ACHN (cell line): ENCODE measurements around the gene RANBP17.
"Not testable (repeated sequence)": the region's sequence is repeated elsewhere in the genome, so short reads cannot be mapped to it uniquely, and the experiment has no call there.

Source experiments
- DNase-seq: peaks from one replicate; pipeline ENCODE4 v3.0.0-alpha.2; 2015
- in situ Hi-C: cut with HindIII; loops from 2 replicates; pipeline ENCODE4 v1.10.0; 2017; ENCODE audit warnings: low sequenced_read_pairs, low pct_ligation_motif_present, low pct_unique_long_range_greater_than_20kb

RANBP17 gene

DNA sequence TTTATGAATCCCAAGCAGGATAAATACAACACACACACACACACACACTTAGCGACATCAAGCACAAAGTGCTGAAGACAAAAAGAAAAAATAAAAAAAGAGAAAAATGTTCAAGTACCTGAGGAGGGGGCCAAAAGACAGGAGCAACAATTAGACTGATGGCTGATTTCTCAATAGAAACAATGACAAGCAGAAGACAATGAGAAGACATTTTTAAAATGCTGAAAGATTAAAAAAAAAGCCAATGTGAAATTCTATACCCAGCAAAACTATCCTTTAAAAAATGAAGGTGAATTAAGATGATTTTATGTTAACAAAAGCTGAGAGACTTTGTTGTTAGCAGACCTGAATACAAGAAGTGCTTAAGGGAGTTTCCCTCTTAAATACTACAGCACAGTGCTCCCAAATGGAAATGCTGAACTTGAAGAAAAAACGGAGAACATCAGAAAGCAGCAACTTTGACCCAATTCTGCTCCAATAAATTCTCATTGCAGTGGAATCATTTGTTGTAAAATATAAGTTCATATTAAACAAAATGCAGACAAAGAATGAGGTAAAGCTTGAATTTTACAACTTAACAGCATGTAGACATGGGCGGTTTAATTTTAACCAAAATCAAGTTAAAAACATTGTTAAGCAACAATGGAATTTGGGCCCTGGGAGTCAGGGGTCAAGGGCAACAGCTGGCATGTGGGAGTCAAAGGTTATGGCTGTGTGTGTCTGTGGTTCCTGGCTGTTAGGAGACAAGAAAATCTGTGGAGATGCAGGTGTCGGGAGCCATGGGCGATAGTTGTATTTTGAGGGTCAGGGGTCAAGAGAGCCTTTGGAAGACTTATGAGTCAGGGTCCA is 776 bp upstream of the RANBP17 start:
- peak; percentile 2 for DNase-seq

DNA sequence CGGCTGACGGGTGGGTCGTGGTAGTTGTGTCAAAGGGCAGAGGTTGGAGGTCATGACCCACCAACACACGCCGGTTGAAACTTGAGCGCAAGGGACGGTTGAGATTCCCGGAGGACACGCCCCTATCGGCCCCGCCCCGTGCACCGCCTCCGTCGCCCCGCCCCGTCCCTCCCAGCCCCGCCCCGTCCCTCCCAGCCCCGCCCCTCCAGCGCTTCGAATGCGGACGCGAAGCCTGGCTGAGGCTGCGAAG is 226 bp upstream of the RANBP17 start:
- in situ Hi-C loops = no loop called here
- DNase-seq = no peak

More for the DNA sequence above, 776 bp upstream of the RANBP17 start:
- in situ Hi-C loops = no loop called here

DNA sequence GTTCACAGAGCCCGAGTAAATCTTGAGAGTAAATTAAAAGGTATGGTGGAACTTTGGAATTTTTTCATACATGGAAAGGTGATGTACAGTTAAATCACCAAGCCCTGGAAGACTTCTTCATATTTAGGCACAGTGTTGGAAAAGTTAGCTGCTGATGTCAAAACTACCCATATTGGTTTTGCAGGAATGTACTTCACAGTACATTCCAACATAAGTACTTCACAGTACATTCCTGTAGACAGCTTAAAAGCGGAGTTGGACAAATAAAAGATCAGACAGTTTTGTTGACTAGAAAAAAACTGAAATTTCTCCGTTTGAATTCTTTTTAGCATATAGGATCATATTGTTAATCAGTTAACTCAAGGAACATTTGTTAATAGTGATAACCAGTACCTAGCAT is 1.8 kb downstream of the RANBP17 start:
- in situ Hi-C loops = no loop called here
- no peak for DNase-seq

DNA sequence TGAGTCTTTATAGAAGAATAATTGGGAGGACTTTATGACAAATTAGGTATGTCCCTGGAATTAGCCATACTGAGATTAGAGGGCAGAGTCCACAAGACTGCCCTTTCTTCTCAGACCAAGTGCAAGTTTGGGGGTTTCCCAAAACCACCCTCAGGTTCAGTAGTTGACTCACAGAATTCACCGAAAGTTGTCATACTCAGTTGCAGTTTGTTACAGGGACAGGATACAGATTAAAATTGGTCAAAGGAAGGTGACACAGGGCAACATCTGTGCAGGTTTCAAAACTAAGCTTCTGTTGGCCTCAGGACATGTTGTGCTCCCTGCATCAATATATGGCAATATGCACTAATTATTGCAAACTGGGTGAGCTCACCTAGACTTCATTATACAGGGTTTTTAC is 3.8 kb downstream of the RANBP17 start:
- DNase-seq = no peak
- in situ Hi-C loops = no loop called here

DNA sequence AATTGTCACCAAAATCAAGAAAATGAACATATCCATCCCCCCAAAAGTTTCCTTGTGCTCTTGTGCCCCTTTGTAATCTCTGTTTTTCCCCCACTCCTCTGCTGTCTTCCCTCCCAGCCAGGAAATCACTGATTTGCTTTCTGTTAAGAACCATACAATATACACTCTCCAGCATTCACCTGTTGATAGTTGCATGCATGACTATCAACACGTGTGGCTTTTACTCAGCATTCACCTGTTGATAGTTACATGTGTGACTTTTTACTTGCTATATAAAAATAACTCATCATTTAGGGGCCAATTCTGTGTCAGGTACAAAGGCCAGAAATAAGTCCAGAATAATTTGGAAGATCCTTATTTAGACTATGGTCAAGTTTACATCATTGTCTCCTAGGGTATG is 6.0 kb downstream of the RANBP17 start:
- in situ Hi-C loops = no loop called here
- no peak for DNase-seq

DNA sequence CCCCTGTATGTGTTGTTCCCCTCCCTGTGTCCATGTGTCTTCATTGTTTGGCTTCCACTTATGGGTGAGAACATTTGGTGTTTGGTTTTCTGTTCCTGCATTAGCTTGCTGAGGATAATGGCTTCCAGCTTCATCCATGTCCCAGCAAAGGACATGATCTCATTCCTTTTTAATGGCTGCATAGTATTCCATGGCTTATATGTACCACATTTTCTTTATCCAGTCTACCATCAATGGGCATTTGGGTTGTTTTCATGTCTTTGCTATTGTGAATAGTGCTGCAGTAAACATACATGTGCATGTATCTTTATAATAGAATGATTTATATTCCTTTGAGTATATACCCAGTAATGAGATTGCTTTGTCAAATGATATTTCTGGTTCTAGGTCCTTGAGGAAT is 8.6 kb downstream of the RANBP17 start:
- DNase-seq, in situ Hi-C loops: not testable (repeated sequence)

DNA sequence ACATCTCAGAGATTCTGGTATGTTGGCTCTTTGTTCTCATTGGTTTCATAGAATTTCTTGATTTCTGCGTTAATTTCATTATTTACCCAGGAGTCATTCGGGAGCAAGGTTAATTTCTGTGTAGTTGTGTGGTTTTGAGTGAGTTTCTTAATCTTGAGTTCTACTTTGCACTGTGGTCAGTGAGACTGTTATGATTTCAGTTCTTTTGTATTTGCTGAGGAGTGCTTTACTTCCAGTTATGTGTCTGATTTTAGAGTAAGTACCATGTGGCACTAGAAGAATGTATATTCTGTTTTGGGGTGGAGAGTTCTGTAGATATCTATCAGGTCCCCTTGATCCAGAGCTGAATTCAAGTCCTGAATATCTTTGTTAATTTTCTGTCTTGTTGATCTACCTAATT is 12.2 kb downstream of the RANBP17 start:
- in situ Hi-C loops = no loop called here
- no peak for DNase-seq

DNA sequence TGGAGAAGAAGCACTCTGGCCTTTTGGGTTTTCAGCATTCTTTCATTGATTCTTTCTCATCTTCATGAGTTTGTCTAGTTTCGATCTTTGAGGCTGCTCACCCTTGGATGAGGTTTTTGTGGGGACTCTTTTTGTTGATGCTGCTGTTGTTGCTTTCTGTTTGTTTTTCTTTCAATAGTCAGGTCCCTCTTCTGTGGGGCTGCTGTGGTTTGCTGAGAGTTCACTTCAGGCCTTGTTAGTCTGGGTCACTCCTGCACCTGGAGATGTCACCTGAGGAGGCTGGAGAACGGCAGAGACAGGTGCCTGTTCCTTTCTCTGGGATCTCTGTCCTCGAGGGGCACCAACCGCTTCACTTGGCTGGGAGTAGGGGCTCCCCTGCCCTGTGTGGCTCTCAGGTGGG is 14.0 kb downstream of the RANBP17 start:
- in situ Hi-C loops = no loop called here
- DNase-seq = no peak

DNA sequence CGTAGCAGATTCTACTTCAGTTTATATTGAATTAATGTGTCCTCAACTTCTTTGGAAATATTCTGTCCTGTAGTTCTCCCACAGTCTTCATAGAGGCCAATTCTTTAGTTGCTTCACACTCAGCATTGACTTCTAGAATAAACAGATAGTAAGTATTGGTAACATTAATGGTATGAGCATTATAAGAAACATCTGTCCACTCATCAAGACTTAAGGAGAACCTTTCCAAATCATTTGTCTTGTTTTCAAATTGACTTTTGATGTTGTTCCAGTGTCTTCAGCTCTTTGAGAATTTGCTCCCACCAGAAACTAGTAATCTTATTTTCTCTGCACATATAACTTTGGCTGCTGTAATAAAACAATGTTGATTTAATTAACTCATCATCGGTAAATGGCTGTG is 18.3 kb downstream of the RANBP17 start:
- in situ Hi-C loops = no loop called here
- DNase-seq = no peak

DNA sequence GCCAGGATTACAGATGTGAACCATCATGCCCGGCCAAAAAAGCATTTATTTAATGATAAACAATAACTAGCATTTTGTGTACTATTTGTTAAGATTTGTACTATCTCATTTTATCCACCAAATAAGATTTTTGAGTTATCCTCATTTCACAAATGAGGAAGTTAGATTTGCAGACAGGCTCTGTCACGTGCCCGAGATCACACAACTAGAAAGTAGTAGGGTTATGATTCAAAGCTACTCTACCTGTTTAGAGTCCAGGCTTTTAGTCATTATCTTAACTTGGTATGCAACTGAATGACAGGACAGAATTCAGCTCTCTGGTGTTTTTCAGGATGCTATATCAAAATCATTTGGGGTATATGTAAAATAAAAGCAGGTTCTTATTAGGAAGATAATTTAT is 20.5 kb downstream of the RANBP17 start:
- no peak for DNase-seq
- in situ Hi-C loops = no loop called here

DNA sequence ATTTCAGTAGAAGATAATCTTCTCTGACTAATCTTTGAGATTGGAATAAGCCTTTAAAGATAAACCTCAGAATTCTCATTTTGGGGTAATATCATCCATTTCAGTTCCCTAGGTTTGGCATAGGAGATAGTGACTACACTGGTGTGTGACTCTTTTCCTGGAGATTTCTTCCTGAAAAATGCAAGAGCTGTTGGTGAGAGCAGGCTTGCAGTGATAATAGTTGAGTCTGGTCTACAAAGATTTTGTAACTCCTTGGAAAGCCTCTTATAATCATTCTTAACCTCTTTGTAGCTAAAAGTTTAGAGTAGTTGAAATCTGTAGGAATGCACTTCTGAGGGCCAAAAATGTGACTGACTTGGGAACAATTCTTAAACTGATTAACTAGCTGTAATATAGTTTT is 23.4 kb downstream of the RANBP17 start:
- in situ Hi-C loops = no loop called here
- no peak for DNase-seq

DNA sequence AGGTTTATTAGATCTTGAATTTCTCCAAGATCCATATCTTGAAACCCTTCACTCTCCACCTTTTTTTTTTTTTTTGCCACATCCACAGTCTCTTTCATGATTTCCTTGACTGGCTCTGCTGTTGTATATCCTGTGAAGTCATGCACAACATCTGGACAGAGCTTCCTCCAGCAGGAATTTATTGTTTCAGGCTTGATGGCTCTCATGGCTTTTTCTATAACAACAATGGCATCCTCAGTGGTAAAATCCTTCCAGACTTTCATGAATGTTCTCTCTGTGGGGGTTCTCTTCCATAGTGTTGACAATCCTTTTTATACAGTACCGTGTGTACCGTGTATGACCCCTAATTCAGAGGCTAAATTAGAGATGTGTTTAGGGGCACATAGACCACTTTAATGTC is 24.0 kb downstream of the RANBP17 start:
- in situ Hi-C loops = no loop called here
- DNase-seq = no peak

DNA sequence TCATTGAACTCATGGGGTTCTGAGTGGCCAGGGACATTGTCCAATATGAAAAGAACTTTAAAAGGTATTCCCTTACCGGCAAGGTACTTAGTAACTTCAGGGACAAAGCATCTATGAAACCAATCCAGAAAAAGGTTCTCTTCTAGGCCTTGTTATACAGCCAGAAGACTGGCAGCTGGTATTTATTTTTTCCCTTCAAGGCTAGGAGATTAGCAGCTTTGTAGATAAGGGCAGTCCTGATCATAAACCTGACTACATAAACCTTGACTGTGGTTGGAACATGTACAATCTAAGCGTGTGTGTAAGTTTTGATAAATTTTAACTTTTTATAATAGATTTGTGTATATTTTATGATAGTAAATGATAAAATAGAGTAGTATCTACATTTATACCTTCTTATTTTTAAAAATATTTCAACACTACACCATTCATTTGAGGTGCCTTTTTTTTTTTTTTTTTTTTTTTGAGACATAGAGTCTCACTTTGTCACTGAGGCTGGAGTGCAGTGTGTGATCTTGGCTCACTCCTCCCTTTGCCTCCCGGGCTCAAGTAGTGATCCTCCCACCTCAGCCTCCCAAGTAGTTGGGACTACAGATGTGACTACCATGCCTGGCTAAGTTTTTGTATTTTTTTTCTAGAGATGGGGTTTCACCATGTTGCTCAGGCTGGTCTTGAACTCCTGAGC is 24.5 kb downstream of the RANBP17 start:
- DNase-seq = no peak
- in situ Hi-C loops = no loop called here

DNA sequence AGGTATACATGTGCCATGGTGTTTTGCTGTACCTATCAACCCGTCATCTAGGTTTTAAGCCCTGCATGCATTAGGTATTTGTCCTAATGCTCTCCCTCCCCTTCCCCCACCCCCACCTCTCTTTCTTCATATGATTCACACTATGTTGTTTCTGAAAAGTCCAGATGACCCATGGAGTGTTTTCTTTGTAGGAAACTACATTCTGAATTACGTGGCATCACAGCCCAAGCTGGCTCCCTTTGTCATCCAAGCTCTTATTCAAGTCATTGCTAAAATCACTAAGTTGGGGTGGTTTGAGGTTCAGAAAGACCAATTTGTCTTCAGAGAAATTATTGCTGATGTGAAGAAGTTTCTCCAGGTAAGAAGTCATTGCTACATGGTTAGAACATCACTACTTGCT is 30.4 kb downstream of the RANBP17 start:
- in situ Hi-C loops = no loop called here
- no peak for DNase-seq

DNA sequence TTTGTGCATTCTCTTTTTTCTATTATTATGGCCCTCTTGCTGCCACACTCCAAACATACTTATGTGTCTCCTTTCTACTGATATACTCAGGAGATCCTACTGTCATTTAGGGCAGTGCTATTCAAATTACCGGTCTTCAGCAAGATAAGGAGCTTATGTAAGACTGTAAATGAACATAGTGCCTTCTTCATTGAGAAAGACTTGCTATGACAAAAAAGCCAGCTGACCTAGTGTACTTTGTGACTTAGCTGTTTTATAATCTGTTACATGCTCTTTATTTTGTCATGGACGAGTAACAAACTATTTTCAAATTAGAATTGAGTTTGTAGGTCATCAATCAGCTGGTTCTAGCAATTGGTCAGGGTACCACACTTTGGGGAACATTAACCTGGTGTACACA is 32.8 kb downstream of the RANBP17 start:
- in situ Hi-C loops = no loop called here
- DNase-seq = no peak

DNA sequence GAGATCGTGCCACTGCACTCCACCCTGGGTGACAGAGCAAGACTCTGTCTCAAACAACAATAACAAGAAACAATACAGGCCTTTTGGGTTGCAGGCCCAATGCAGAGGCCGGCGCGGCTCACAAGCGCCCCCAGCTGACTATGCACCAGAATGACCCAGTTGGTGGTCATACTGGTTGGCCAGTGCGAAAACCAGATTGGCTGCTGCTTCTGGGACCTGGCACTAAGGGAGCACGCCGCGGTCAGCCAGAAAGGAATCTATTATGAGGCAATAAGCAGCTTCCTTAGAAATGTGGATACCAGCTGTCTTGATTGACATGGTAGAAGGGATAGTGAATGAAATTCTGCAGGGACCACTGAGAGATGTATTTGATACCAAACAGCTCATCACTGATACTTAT is 35.0 kb downstream of the RANBP17 start:
- in situ Hi-C loops = no loop called here

DNA sequence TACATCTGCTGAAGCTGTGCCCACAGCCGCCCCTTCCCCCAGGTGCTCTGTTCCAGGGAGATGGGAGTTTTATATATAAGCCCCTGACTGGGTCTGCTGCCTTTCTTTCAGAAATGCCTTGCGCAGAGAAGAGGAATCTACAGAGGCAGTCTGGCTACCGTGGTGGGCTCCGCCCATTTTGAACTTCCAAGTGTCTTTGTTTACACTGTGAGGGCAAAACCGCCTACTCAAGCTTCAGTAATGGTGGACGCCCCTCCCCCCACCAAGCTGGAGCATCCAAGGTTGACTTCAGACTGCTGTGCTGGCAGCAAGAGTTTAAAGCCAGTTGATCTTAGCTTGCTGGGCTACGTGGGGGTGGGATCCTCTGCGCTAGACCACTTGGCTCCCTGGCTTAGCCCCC is 41.3 kb downstream of the RANBP17 start:
- DNase-seq = no peak
- in situ Hi-C loops = no loop called here

More for the DNA sequence above, 35.0 kb downstream of the RANBP17 start:
- peak; percentile 4 for DNase-seq

DNA sequence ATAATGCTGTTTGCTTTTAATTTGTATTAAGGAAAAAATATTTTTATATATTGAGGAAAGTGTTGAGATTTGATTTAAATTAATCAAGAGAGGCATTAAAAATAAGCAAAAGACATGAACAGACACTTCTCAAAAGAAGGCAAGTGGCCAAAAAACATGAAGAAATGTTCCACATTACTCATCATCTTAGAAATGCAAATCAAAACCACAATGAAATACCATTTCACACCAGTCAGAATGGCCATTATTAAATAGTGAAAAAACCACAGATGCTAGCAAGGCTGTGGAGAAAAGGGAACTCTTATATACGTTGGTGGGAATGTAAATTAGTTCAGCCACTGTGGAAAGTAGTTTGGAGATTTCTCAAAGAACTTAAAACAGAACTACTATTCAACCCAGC is 45.9 kb downstream of the RANBP17 start:
- no peak for DNase-seq
- in situ Hi-C loops = no loop called here

DNA sequence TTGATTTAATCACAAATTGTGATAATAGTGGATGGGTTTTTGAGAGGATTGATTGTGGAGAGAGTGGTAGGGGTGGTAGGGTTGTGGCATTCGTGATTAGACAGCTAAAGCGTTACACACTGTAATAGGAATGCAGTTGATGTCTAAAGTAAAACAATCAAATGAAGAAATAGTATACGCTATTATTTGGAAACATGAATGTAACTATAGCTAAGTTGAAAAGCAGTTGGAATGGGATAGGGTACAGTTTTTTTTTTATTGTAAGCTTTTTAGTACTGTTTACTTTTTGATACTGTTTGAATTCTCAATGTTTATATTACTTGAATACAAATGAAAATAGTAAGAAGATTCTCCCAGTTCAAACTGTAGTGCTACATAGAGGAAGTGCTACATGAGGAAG is 51.8 kb downstream of the RANBP17 start:
- DNase-seq = no peak
- in situ Hi-C loops = no loop called here

DNA sequence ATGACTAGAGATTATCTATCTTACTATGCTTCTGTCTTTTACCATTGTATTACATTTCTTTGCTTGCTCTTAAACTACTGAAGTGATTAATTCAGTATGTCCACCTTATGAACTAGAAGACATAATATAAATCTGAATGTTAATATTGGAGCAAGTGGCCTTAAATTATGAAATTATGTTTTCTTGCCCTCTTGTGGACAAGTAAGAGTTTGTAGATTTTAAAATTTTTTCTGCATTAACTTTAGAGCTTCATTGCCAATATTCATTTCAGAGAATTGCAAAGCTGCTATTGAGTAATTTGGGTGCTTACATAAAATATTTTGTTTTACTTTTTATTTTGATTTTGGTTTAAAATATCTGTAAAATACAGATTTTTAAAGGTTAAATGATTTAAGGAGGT is 55.3 kb downstream of the RANBP17 start:
- in situ Hi-C loops = no loop called here
- DNase-seq = no peak
